Putamen (tissue), 1 donor: ENCODE data around the gene PTOV1.
A peak's percentile ranks its signal among the peaks of the same experiment; 100 is the strongest.
"Not testable (repeated sequence)": the region's sequence is repeated elsewhere in the genome, so short reads cannot be mapped to it uniquely, and the experiment has no call there.

Source experiments
- DNase-seq: peaks from one replicate; pipeline ENCODE4 v3.0.0-alpha.2; 2016; ENCODE audit warnings: low spot score

The PTOV1 gene

GRCh38 chr19:49817964-49818648 lies 32.9 kb upstream of the PTOV1 start, which contains the start of gene MED25:
Gene MED25, plus strand, starts transcription at chr19:49818289. Its CDS starts 53 bp downstream, at chr19:49818342.
- peak; percentile 87 for DNase-seq

- DNase-seq: no peak
These were observed 32.1 kb upstream of the PTOV1 start for GRCh38 chr19:49818649-49819370.

- not testable (repeated sequence) for DNase-seq
These were observed 31.4 kb upstream of the PTOV1 start for GRCh38 chr19:49819452-49820115.

- DNase-seq: no peak
These were observed 30.8 kb upstream of the PTOV1 start for GRCh38 chr19:49820125-49820524.

- DNase-seq: no peak
These were observed 27.5 kb upstream of the PTOV1 start for GRCh38 chr19:49823472-49823871.

- DNase-seq: no peak
These were observed 26.3 kb upstream of the PTOV1 start for GRCh38 chr19:49824662-49825061.

- no peak for DNase-seq
These were observed 23.9 kb upstream of the PTOV1 start for GRCh38 chr19:49827034-49827433.

- DNase-seq: no peak
These were observed 21.8 kb upstream of the PTOV1 start for GRCh38 chr19:49829200-49829599.

GRCh38 chr19:49829721-49830120 lies 21.2 kb upstream of the PTOV1 start:
- DNase-seq: no peak

- no peak for DNase-seq
These were observed 20.2 kb upstream of the PTOV1 start for GRCh38 chr19:49830766-49831165.

GRCh38 chr19:49831592-49831991 lies 19.4 kb upstream of the PTOV1 start:
- DNase-seq: no peak

- DNase-seq: no peak
These were observed 18.4 kb upstream of the PTOV1 start for GRCh38 chr19:49832556-49832955.

- no peak for DNase-seq
These were observed 17.4 kb upstream of the PTOV1 start for GRCh38 chr19:49833599-49833998.

- no peak for DNase-seq
These were observed 15.4 kb upstream of the PTOV1 start for GRCh38 chr19:49835562-49835961.

- DNase-seq: no peak
These were observed 14.6 kb upstream of the PTOV1 start for GRCh38 chr19:49836176-49837008.

GRCh38 chr19:49837009-49837310 lies 14.0 kb upstream of the PTOV1 start:
- DNase-seq: no peak

- no peak for DNase-seq
These were observed 13.5 kb upstream of the PTOV1 start for GRCh38 chr19:49837425-49837824.

- no peak for DNase-seq
These were observed 11.9 kb upstream of the PTOV1 start for GRCh38 chr19:49838885-49839588.

GRCh38 chr19:49839713-49840112 lies 11.2 kb upstream of the PTOV1 start:
- no peak for DNase-seq

- no peak for DNase-seq
These were observed 10.6 kb upstream of the PTOV1 start for GRCh38 chr19:49840321-49840720.

GRCh38 chr19:49840736-49841249 lies 10.2 kb upstream of the PTOV1 start:
- DNase-seq: no peak
